ENCODE data around the gene LUC7L. TPM values are rescaled to one million over a fixed set of nuclear protein-coding genes. Genes with fewer than 3 reads are reported as not detected.
"Not testable (repeated sequence)": the region's sequence is repeated elsewhere in the genome, so short reads cannot be mapped to it uniquely, and the experiment has no call there.

Gene LUC7L
- total RNA-seq, 6 donors from 2014 or later: 57.9 to 394 (median 108) TPM

GRCh38 chr16:177981-178667 lies 51.1 kb downstream of the LUC7L start:
- 55 to 67% methylated on average over 10 to 11 of the region's 11 CpGs for WGBS, 2 donors
- TF ChIP-seq POLR2A (IDR thresholded peaks at IDR 0.05) (no peak), EP300 (IDR thresholded peaks at IDR 0.05) (no peak), CTCF (IDR thresholded peaks at IDR 0.05) (no peak), POLR2AphosphoS5 (IDR thresholded peaks at IDR 0.05) (no peak)
- Histone ChIP-seq H3K4me3 (no peak overlapping the region), H3K4me1 (peaks cover 15 to 32% (median 18%) of the 10 kb centered on the region in 4 donors), H3K27ac (no peak overlapping the region), H3K27me3 (peaks cover 0 to 53% (median 19%) of the 10 kb centered on the region in 4 donors), H3K36me3 (no peaks in the 10 kb centered on the region), H3K9me3 (no peaks in the 10 kb centered on the region)
- DNase-seq: no peak
- ATAC-seq (ENCODE audit: low FRiP score in 2 of 2): no peak

GRCh38 chr16:177394-177822 lies 51.8 kb downstream of the LUC7L start:
- H3K27me3 ChIP-seq: peaks cover 0 to 53% (median 19%) of the 10 kb centered on the region in 4 donors
- TF ChIP-seq CTCF (IDR thresholded peaks at IDR 0.05): no peak
- no peak for TF ChIP-seq EP300 (IDR thresholded peaks at IDR 0.05)
- TF ChIP-seq POLR2A (IDR thresholded peaks at IDR 0.05): no peak
- no peak for TF ChIP-seq POLR2AphosphoS5 (IDR thresholded peaks at IDR 0.05)

GRCh38 chr16:176477-177382 lies 52.5 kb downstream of the LUC7L start, which contains the start of gene HBA1:
HBA1 (plus strand) TSS chr16:176680; CDS start chr16:176717, 37 bp downstream.
- peaks cover 15 to 32% (median 18%) of the 10 kb centered on the region in 4 donors for H3K4me1 ChIP-seq
- H3K27ac ChIP-seq, H3K9me3 ChIP-seq, H3K36me3 ChIP-seq: not testable (repeated sequence)
- H3K27me3 ChIP-seq: peaks cover 0 to 54% (median 20%) of the 10 kb centered on the region in 4 donors
- H3K4me3 ChIP-seq: peak within 1 kb of the TSS in 1 of 4 donors; percentile 19
- ATAC-seq (ENCODE audit: low FRiP score in 2 of 2) (peak in 1 of 2 donors; percentile 10), DNase-seq (peak in 1 of 2 donors; percentile 84)
- WGBS, 2 donors: 13% methylated on average over 20 of the region's 88 CpGs; no CpG with 5 or more reads in 1 of the 2 donors

More at GRCh38 chr16:177394-177822, 51.8 kb downstream of the LUC7L start:
- H3K9me3 ChIP-seq: no peaks in the 10 kb centered on the region
- no peaks in the 10 kb centered on the region for H3K36me3 ChIP-seq
- H3K27ac ChIP-seq: no peak overlapping the region
- peaks cover 15 to 32% (median 18%) of the 10 kb centered on the region in 4 donors for H3K4me1 ChIP-seq
- WGBS, 2 donors: 11 to 15% methylated on average over 9 to 13 of the region's 13 CpGs
- DNase-seq: no peak
- no peak overlapping the region for H3K4me3 ChIP-seq
- no peak for ATAC-seq (ENCODE audit: low FRiP score in 2 of 2)

GRCh38 chr16:176006-176405 lies 53.2 kb downstream of the LUC7L start:
- H3K27ac ChIP-seq, DNase-seq, H3K36me3 ChIP-seq, H3K9me3 ChIP-seq: not testable (repeated sequence)
- peaks cover 8 to 24% (median 12%) of the 10 kb centered on the region in 4 donors for H3K4me1 ChIP-seq
- ATAC-seq (ENCODE audit: low FRiP score in 2 of 2): peak in 1 of 2 donors; percentile 9
- H3K27me3 ChIP-seq: peaks cover 0 to 58% (median 23%) of the 10 kb centered on the region in 4 donors
- no CpG with 5 or more reads among the region's 39 CpGs for WGBS, 2 donors
- H3K4me3 ChIP-seq: peak overlapping the region in 1 of 4 donors; percentile 19

GRCh38 chr16:175011-175949 lies 54.0 kb downstream of the LUC7L start:
- DNase-seq (no peak), ATAC-seq (ENCODE audit: low FRiP score in 2 of 2) (no peak)
- Histone ChIP-seq H3K36me3 (no peaks in the 10 kb centered on the region), H3K27me3 (peaks cover 0 to 53% (median 22%) of the 10 kb centered on the region in 4 donors), H3K27ac (no peak overlapping the region), H3K9me3 (no peaks in the 10 kb centered on the region), H3K4me3 (no peak overlapping the region), H3K4me1 (peaks cover under 1 to 17% (median 5%) of the 10 kb centered on the region in 4 donors)
- WGBS, 2 donors: 25 to 26% methylated on average over 6 to 8 of the region's 8 CpGs
- TF ChIP-seq CTCF (IDR thresholded peaks at IDR 0.05) (no peak), POLR2A (IDR thresholded peaks at IDR 0.05) (no peak), EP300 (IDR thresholded peaks at IDR 0.05) (no peak), POLR2AphosphoS5 (IDR thresholded peaks at IDR 0.05) (no peak)

GRCh38 chr16:173928-174769 lies 55.1 kb downstream of the LUC7L start:
- ATAC-seq (ENCODE audit: low FRiP score in 2 of 2); H3K4me3 ChIP-seq; H3K27ac ChIP-seq; H3K36me3 ChIP-seq; H3K9me3 ChIP-seq; DNase-seq: not testable (repeated sequence)
- Histone ChIP-seq H3K4me1 (peaks cover 0 to 11% (median 0%) of the 10 kb centered on the region in 4 donors), H3K27me3 (peaks cover 0 to 47% (median 20%) of the 10 kb centered on the region in 4 donors)
- WGBS, 2 donors: 8 to 13% methylated on average over 4 to 7 of the region's 13 CpGs

- not testable (repeated sequence) for H3K27ac ChIP-seq; H3K36me3 ChIP-seq; H3K9me3 ChIP-seq; H3K4me3 ChIP-seq; DNase-seq; ATAC-seq (ENCODE audit: low FRiP score in 2 of 2)
- Histone ChIP-seq H3K27me3 (peaks cover 0 to 47% (median 20%) of the 10 kb centered on the region in 4 donors), H3K4me1 (peaks cover 0 to 11% (median 0%) of the 10 kb centered on the region in 4 donors)
- WGBS, 2 donors: 13 to 16% methylated on average over 13 to 29 of the region's 44 CpGs
These were observed 55.9 kb downstream of the LUC7L start for GRCh38 chr16:173211-173854.

All from upper lobe of left lung (tissue), 6 donors.